Cardiac atrium fibroblast (primary cell): ENCODE data around the gene SNX15. TPM values are rescaled to one million over a fixed set of nuclear protein-coding genes. Genes with fewer than 3 reads are reported as not detected.

ENCODE experiments used
- total RNA-seq: library from RNA; depleted of rRNA; stranded (reverse); fragments of >200 nt; gene quantifications from 2 replicates; pipeline ENCODE4 v1.2.3, GENCODE V29; 2015

Gene SNX15
- 10.0 and 12.8 TPM in 2 replicates for total RNA-seq

GRCh38 chr11:65027213-65028067, at the start of gene SNX15:
Gene SNX15 (plus strand): TSS chr11:65027439. CDS start chr11:65027538, 99 bp downstream.

GRCh38 chr11:64996710-64997380, 30.4 kb upstream of the SNX15 start, which contains the start of gene BATF2:
Gene BATF2 (minus strand): TSS chr11:64996971. CDS start chr11:64996914, 57 bp downstream.

GRCh38 chr11:65013888-65014725, 13.1 kb upstream of the SNX15 start, which contains the start of gene ARL2:
Gene ARL2 (plus strand): TSS chr11:65014160. CDS start chr11:65014208, 48 bp downstream.

GRCh38 chr11:65040847-65041622, 13.8 kb downstream of the SNX15 start, which contains the start of gene SAC3D1:
Gene SAC3D1 (plus strand): TSS chr11:65041210. CDS start chr11:65041293, 83 bp downstream.

GRCh38 chr11:65058419-65059054, 31.3 kb downstream of the SNX15 start, which contains the start of gene NAALADL1:
Gene NAALADL1 (minus strand): TSS chr11:65058553. CDS start chr11:65058521, 32 bp downstream.

GRCh38 chr11:65083834-65084597, 56.8 kb downstream of the SNX15 start, which contains the start of the genes CDCA5 and ZFPL1:
Gene CDCA5 (minus strand): TSS chr11:65084040. CDS start chr11:65083978, 62 bp downstream.
Gene ZFPL1 (plus strand): TSS chr11:65084222. CDS start chr11:65084699, 477 bp downstream.

Other genes with a start within 250 kb of the SNX15 start
- 130 and 140 TPM in 2 replicates for gene SF1, start 248.9 kb upstream of the SNX15 start, total RNA-seq
- 12.1 and 13.3 TPM in 2 replicates for gene MAP4K2, start 224.2 kb upstream of the SNX15 start, total RNA-seq
- gene MEN1, start 216.9 kb upstream of the SNX15 start, total RNA-seq = 16.0 and 19.5 TPM in 2 replicates
- gene CDC42BPG, start 182.8 kb upstream of the SNX15 start, total RNA-seq = under 0.01 TPM in 1 of 2 replicates, not detected in the other
- gene EHD1, start 148.8 kb upstream of the SNX15 start, total RNA-seq = 63.7 and 84.1 TPM in 2 replicates
- 13.2 and 18.1 TPM in 2 replicates for gene ATG2A, start 110.2 kb upstream of the SNX15 start, total RNA-seq
- 24.9 and 27.9 TPM in 2 replicates for gene PPP2R5B, start 102.8 kb upstream of the SNX15 start, total RNA-seq
- gene GPHA2, start 91.5 kb upstream of the SNX15 start, total RNA-seq = 2.6 TPM in 1 of 2 replicates, not detected in the other
- gene MAJIN, start 55.3 kb upstream of the SNX15 start, total RNA-seq = not detected in 2 replicates
- gene BATF2, start 30.5 kb upstream of the SNX15 start, total RNA-seq = 0.16 TPM in 1 of 2 replicates, not detected in the other
- gene ARL2, start 13.3 kb upstream of the SNX15 start, total RNA-seq = 97.5 and 157 TPM in 2 replicates
- 10.4 and 10.5 TPM in 2 replicates for gene SAC3D1, start 13.8 kb downstream of the SNX15 start, total RNA-seq
- 19.1 and 24.6 TPM in 2 replicates for gene NAALADL1, start 31.1 kb downstream of the SNX15 start, total RNA-seq
- 5.8 and 15.9 TPM in 2 replicates for gene CDCA5, start 56.6 kb downstream of the SNX15 start, total RNA-seq
- 52.3 and 67.3 TPM in 2 replicates for gene ZFPL1, start 56.8 kb downstream of the SNX15 start, total RNA-seq
- 231 and 236 TPM in 2 replicates for gene VPS51, start 68.8 kb downstream of the SNX15 start, total RNA-seq
- 10.2 and 29.6 TPM in 2 replicates for gene TM7SF2, start 84.4 kb downstream of the SNX15 start, total RNA-seq
- gene ZNHIT2, start 90.3 kb downstream of the SNX15 start, total RNA-seq = 10.1 and 13.8 TPM in 2 replicates
- 367 and 443 TPM in 2 replicates for gene FAU, start 94.7 kb downstream of the SNX15 start, total RNA-seq
- gene MRPL49, start 94.9 kb downstream of the SNX15 start, total RNA-seq = 35.7 and 41.5 TPM in 2 replicates
- 37.7 and 49.2 TPM in 2 replicates for gene SYVN1, start 107.1 kb downstream of the SNX15 start, total RNA-seq
- gene SPDYC, start 142.8 kb downstream of the SNX15 start, total RNA-seq = not detected in 2 replicates
- 134 and 170 TPM in 2 replicates for gene CAPN1, start 154.5 kb downstream of the SNX15 start, total RNA-seq
- 2.7 and 5.3 TPM in 2 replicates for gene POLA2, start 234.5 kb downstream of the SNX15 start, total RNA-seq